H1 (cell line): ENCODE data around the gene FUT2. TPM values are rescaled to one million over a fixed set of nuclear protein-coding genes. Genes with fewer than 3 reads are reported as not detected.

Experiments
- CTCF ChIA-PET: fragments of 300-600 bp; sonication (Branson Sonifier 250); formaldehyde crosslinking; loops from one replicate; lab custom pipeline; 2021; ENCODE audit not compliant: partially characterized antibody; lab: Charles Lee
- POLR2A ChIA-PET: fragments of 300-600 bp; sonication (Branson Sonifier 250); formaldehyde crosslinking; loops from one replicate; lab custom pipeline; 2021; ENCODE audit warnings: inconsistent platforms; ENCODE audit not compliant: partially characterized antibody; lab: Charles Lee
- DNase-seq, 2 experiments: peaks; one replicate each; pipeline versions ENCODE4 v3.0.0 to v3.0.0-alpha.2; 2010 to 2022; ENCODE audit warnings: low spot score in 2 of 2, low read depth in 1 of 2, mixed read lengths in 1 of 2
- FAIRE-seq: peaks from 2 replicates; lab custom pipeline; 2011; peaks lifted over from hg19 to GRCh38; lab: Jason Lieb, UNC
- H2AFZ ChIP-seq: 2 replicates; pipeline ENCODE4 v1.8.1; 2012; ENCODE audit warnings: low read length, inconsistent platforms
- H2AK5ac ChIP-seq: 2 replicates; pipeline ENCODE4 v1.6.1; 2013; ENCODE audit warnings: low read depth, low read length
- H2BK120ac ChIP-seq: replicated peaks from 2 replicates; pipeline ENCODE3; 2013; ENCODE audit warnings: low read depth, low read length, inconsistent platforms
- H2BK12ac ChIP-seq: 2 replicates; pipeline ENCODE4 v1.6.1; 2013; ENCODE audit warnings: low read depth, low read length
- H2BK15ac ChIP-seq: 2 replicates; pipeline ENCODE4 v1.6.1; 2013; ENCODE audit warnings: low read length
- H2BK20ac ChIP-seq: 2 replicates; pipeline ENCODE4 v1.6.1; 2013; ENCODE audit warnings: low read length
- H2BK5ac ChIP-seq: 2 replicates; pipeline ENCODE4 v1.6.1; 2013; ENCODE audit warnings: low read depth, low read length
- H3K14ac ChIP-seq: 2 replicates; pipeline ENCODE4 v1.6.1; 2013; ENCODE audit warnings: inconsistent platforms; ENCODE audit not compliant: insufficient read length
- H3K18ac ChIP-seq: 2 replicates; pipeline ENCODE4 v1.6.1; 2013; ENCODE audit warnings: low read length; ENCODE audit errors: extremely low read depth
- H3K23ac ChIP-seq: 2 replicates; pipeline ENCODE4 v1.6.1; 2013; ENCODE audit warnings: inconsistent platforms; ENCODE audit not compliant: insufficient read length
- H3K23me2 ChIP-seq: 2 replicates; pipeline ENCODE4 v1.6.1; 2013; ENCODE audit warnings: low read depth, low read length
- H3K27ac ChIP-seq: 2 replicates; pipeline ENCODE4 v1.6.1; 2011; ENCODE audit warnings: low read depth, low read length, inconsistent platforms
- H3K27me3 ChIP-seq, 4 experiments: replicated peaks in 1 of 4; 1 replicate in 1 of 4; 2 replicates in 3 of 4; pipeline versions ENCODE4 v1.6.1 to v1.8.1; 2011 to 2013; ENCODE audit warnings: low read length in 3 of 4, mild to moderate bottlenecking in 3 of 4, inconsistent platforms in 2 of 4, mixed read lengths in 2 of 4, moderate library complexity in 1 of 4; ENCODE audit not compliant: control insufficient read depth in 3 of 4, insufficient read depth in 3 of 4; ENCODE audit errors: extremely low read depth in 1 of 4
- H3K36me3 ChIP-seq, 4 experiments: 2 replicates each; pipeline versions ENCODE4 v1.6.1 to v1.8.1; 2011 to 2013; ENCODE audit warnings: mild to moderate bottlenecking in 4 of 4, low read length in 3 of 4, moderate library complexity in 2 of 4, control low read depth in 1 of 4, inconsistent platforms in 1 of 4; ENCODE audit not compliant: insufficient read depth in 4 of 4, control insufficient read depth in 2 of 4
- H3K4ac ChIP-seq: replicated peaks from 2 replicates; pipeline ENCODE3; 2013; ENCODE audit warnings: low read length, low read depth, mixed read lengths, inconsistent platforms; ENCODE audit not compliant: insufficient read length
- H3K4me1 ChIP-seq, 4 experiments: replicated peaks in 1 of 4; 1 replicate in 1 of 4; 2 replicates in 3 of 4; pipeline versions ENCODE4 v1.6.1 to v1.8.1; 2011 to 2013; ENCODE audit warnings: low read length in 3 of 4, inconsistent platforms in 2 of 4, mixed read lengths in 1 of 4; ENCODE audit not compliant: insufficient read depth in 4 of 4, control insufficient read depth in 3 of 4
- H3K4me2 ChIP-seq, 2 experiments: 2 replicates each; pipeline versions ENCODE4 v1.6.1 to v1.8.1; 2011 to 2013; ENCODE audit warnings: low read depth in 2 of 2, low read length in 2 of 2, control low read depth in 1 of 2, inconsistent platforms in 1 of 2, mild to moderate bottlenecking in 1 of 2; ENCODE audit not compliant: insufficient read depth in 1 of 2
- H3K4me3 ChIP-seq, 4 experiments: fragments of 200-600, 300-600 bp in 1 of 4; sonication (generic), shearing (Covaris generic), sonication (Bioruptor Twin) in 1 of 4; 2 replicates each; pipeline versions ENCODE4 v1.5.1 to v1.8.1; 2011 to 2016; ENCODE audit warnings: low read length in 4 of 4, low read depth in 3 of 4, control low read depth in 2 of 4, inconsistent platforms in 2 of 4, mild to moderate bottlenecking in 2 of 4, mixed read lengths in 1 of 4, moderate library complexity in 1 of 4; ENCODE audit not compliant: insufficient read depth in 2 of 4; ENCODE audit errors: extremely low read depth in 1 of 4
- H3K56ac ChIP-seq: replicated peaks from 2 replicates; pipeline ENCODE3; 2013; ENCODE audit warnings: low read depth, mild to moderate bottlenecking, mixed read lengths, low read length, inconsistent platforms; ENCODE audit not compliant: insufficient read length
- H3K79me1 ChIP-seq: 2 replicates; pipeline ENCODE4 v1.6.1; 2013; ENCODE audit warnings: low read depth, low read length, control low read depth
- H3K79me2 ChIP-seq, 2 experiments: 2 replicates each; pipeline versions ENCODE4 v1.6.1 to v1.8.1; 2012 to 2013; ENCODE audit warnings: low read length in 2 of 2, mild to moderate bottlenecking in 2 of 2, inconsistent platforms in 1 of 2; ENCODE audit not compliant: insufficient read depth in 2 of 2, control insufficient read depth in 1 of 2
- H3K9ac ChIP-seq, 4 experiments: replicated peaks in 1 of 4; 1 replicate in 1 of 4; 2 replicates in 3 of 4; pipeline versions ENCODE4 v1.6.1 to v1.8.1; 2011 to 2013; ENCODE audit warnings: low read depth in 3 of 4, low read length in 3 of 4, control low read depth in 2 of 4, mild to moderate bottlenecking in 2 of 4, moderate library complexity in 2 of 4, inconsistent platforms in 1 of 4; ENCODE audit errors: extremely low read depth in 1 of 4
- H3K9me3 ChIP-seq, 2 experiments: 2 replicates each; pipeline versions ENCODE4 v1.6.1 to v1.8.1; 2012 to 2013; ENCODE audit warnings: mild to moderate bottlenecking in 2 of 2, moderate library complexity in 2 of 2, control low read depth in 1 of 2, inconsistent platforms in 1 of 2, low read depth in 1 of 2, low read length in 1 of 2, mixed read lengths in 1 of 2; ENCODE audit not compliant: insufficient read depth in 2 of 2
- H4K20me1 ChIP-seq, 2 experiments: replicated peaks in 1 of 2; 2 replicates each; pipeline versions ENCODE3 to v1.8.1; 2011 to 2013; ENCODE audit warnings: inconsistent platforms in 2 of 2, low read length in 2 of 2, mild to moderate bottlenecking in 1 of 2; ENCODE audit not compliant: insufficient read depth in 2 of 2, control insufficient read depth in 1 of 2
- H4K5ac ChIP-seq: 2 replicates; pipeline ENCODE4 v1.6.1; 2013; ENCODE audit warnings: low read length, low read depth, mixed read lengths, inconsistent platforms; ENCODE audit not compliant: insufficient read length
- H4K8ac ChIP-seq: 2 replicates; pipeline ENCODE4 v1.8.0; 2013; ENCODE audit warnings: mild to moderate bottlenecking, moderate library complexity, low read length, inconsistent platforms; ENCODE audit not compliant: insufficient read depth; ENCODE audit errors: extremely low read depth
- H4K91ac ChIP-seq: replicated peaks from 2 replicates; pipeline ENCODE3; 2013; ENCODE audit warnings: low read length, mixed read lengths, inconsistent platforms; ENCODE audit not compliant: insufficient read length
- BCL11A ChIP-seq, 2 experiments: IDR thresholded peaks; one replicate each; pipeline ENCODE4 v1.6.1; 2011; ENCODE audit warnings: low read depth in 2 of 2, low read length in 2 of 2, mild to moderate bottlenecking in 2 of 2
- CBX8 ChIP-seq: fragments of 300-800, 300-1000 bp; sonication (generic); IDR thresholded peaks from 2 replicates; pipeline ENCODE4 v1.7.1; 2016; ENCODE audit warnings: low read depth, low read length, borderline replicate concordance
- FOSL1 ChIP-seq: IDR thresholded peaks from 2 replicates; pipeline ENCODE4 v1.6.1; 2011; ENCODE audit warnings: mild to moderate bottlenecking, low read depth, low read length, moderate library complexity; ENCODE audit not compliant: insufficient read depth
- RXRA ChIP-seq: IDR thresholded peaks from 2 replicates; pipeline ENCODE4 v1.6.1; 2011; ENCODE audit warnings: low read depth, mild to moderate bottlenecking, low read length, moderate library complexity; ENCODE audit not compliant: insufficient read depth
- SAP30 ChIP-seq: fragments of 300-600 bp; sonication (generic); IDR thresholded peaks from 2 replicates; pipeline ENCODE4 v1.7.1; 2012; ENCODE audit warnings: low read length, moderate library complexity, mild to moderate bottlenecking, inconsistent platforms; ENCODE audit not compliant: insufficient read depth, insufficient replicate concordance
- TAF1 ChIP-seq: IDR thresholded peaks from 2 replicates; pipeline ENCODE4 v1.6.1; 2011; ENCODE audit warnings: mild to moderate bottlenecking, low read depth, low read length
- TAF7 ChIP-seq: optimal IDR thresholded peaks from 2 replicates; pipeline ENCODE3; 2011; ENCODE audit warnings: low read depth, mild to moderate bottlenecking, inconsistent platforms, low read length, moderate library complexity, borderline replicate concordance
- TCF12 ChIP-seq: IDR thresholded peaks from 2 replicates; pipeline ENCODE4 v1.6.1; 2011; ENCODE audit warnings: low read depth, mild to moderate bottlenecking, low read length
- WGBS, 2 experiments: shearing (Covaris generic) in 1 of 2; methylation state at CpG; one replicate each; pipeline versions ENCODE4 v1.1.6 to v1.1.7; 2013 to 2015; ENCODE audit warnings: low lambda C conversion rate in 2 of 2, mixed read lengths in 2 of 2, inconsistent platforms in 1 of 2, low coverage in 1 of 2, missing lambda C conversion rate in 1 of 2; ENCODE audit not compliant: insufficient replicate concordance in 2 of 2, insufficient coverage in 1 of 2, insufficient read length in 1 of 2; ENCODE audit errors: extremely low coverage in 1 of 2, missing lambda C conversion rate in 1 of 2; 5-methylcytosine and 5-hydroxymethylcytosine counted together
- polyA plus RNA-seq, 7 experiments: library from polyadenylated mRNA; depleted of rRNA in 3 of 7; stranded (reverse) in 5 of 7; unstranded in 2 of 7; fragments of >200 nt in 5 of 7; fragments of 200-250 nt in 2 of 7; gene quantifications; 1 replicate in 5 of 7; 2 replicates in 1 of 7; 4 replicates in 1 of 7; pipeline versions ENCODE4 v1.2.1 to v1.2.3, GENCODE V29; 2011 to 2013; ENCODE audit warnings: missing spikeins in 2 of 7, mixed read lengths in 2 of 7
- total RNA-seq: library from RNA; stranded (reverse); fragmentation: NEBNext Ultra II Directional; extraction: Animal tissue kit (Norgen Biotek cat#: 25700); gene quantifications from 2 replicates; pipeline ENCODE4 v1.2.1, GENCODE V29; 2021
- TF ChIP-seq, protein P1 (sequence below): IDR thresholded peaks from 2 replicates; pipeline ENCODE4 v1.6.1; 2012; ENCODE audit warnings: inconsistent platforms
- TF ChIP-seq, protein P2 (sequence below), 3 experiments: IDR thresholded peaks; 1 replicate in 2 of 3; 2 replicates in 1 of 3; pipeline versions ENCODE4 v1.5.1 to v1.6.1; 2011; ENCODE audit warnings: low read length in 3 of 3, mild to moderate bottlenecking in 3 of 3, inconsistent platforms in 2 of 3, low read depth in 1 of 3, moderate library complexity in 1 of 3; ENCODE audit not compliant: insufficient read depth in 1 of 3; ENCODE audit errors: control extremely low read depth in 1 of 3

Gene FUT2
- total and polyA plus RNA-seq, 2 of the 8 experiments (the other 6 are each of a cell fraction or from before 2014, with no cell fraction given), result 5.0 to 5.6 TPM

DNA sequence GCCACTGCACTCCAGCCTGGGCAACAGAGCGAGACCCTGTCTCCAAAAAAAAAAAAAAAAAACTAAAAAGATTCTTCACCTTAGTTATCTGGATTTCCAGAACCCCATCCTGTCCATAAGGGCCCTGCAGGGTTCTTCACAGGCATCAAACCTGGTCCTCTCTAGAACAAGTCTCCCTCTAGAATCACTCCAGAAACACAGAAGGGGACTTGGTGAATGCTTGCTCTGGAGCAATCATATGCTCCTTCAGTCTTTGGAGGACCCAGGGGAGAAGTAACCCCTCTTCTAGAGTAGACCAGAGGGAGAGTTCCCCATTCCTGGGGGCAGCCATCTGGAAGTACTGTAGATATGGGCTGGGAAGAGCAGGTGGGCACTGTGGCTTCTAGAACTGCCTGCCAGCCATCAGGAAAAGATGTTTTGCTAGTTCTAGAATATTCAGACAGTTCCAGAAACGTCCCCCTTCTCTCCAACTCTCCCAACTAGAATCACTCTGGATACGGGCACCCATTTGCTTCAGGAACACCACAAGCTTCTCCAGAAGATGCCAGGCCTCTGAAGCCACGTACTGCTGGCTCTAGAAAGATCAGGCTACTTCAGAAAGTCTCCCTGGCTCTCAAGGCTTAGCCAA lies 53.9 kb downstream of the FUT2 start:
- H4K5ac ChIP-seq, result no peak overlapping the region
- no peak overlapping the region for H3K14ac ChIP-seq
- no peak overlapping the region for H3K9ac ChIP-seq
- no peaks in the 10 kb centered on the region for H3K9me3 ChIP-seq
- no peak overlapping the region for H3K23ac ChIP-seq
- no peak overlapping the region for H3K27ac ChIP-seq
- WGBS, 2 experiments, result 87% methylated on average over 4 of the region's 4 CpGs; no CpG with 5 or more reads in 1 of the 2 experiments
- no peak overlapping the region for H2BK12ac ChIP-seq
- H3K18ac ChIP-seq, result no peak overlapping the region
- no peak overlapping the region for H2BK120ac ChIP-seq
- no peak overlapping the region for H2BK5ac ChIP-seq
- no peak overlapping the region for H3K4me3 ChIP-seq
- H2BK15ac ChIP-seq, result no peak overlapping the region
- H4K20me1 ChIP-seq, result peaks cover 3 to 7% of the 10 kb centered on the region in 2 experiments
- peaks cover 14% of the 10 kb centered on the region for H3K79me1 ChIP-seq
- H2AK5ac ChIP-seq, result no peak overlapping the region
- peaks cover 3 to 27% of the 10 kb centered on the region in 2 experiments; a peak in 3 of 4 replicates for H3K79me2 ChIP-seq
- ChIA-PET CTCF (no interaction called here), POLR2A (interaction anchor here (1.5 to 5.6 kb wide), 4 partner anchors 9 to 53 kb away, joined by 9 to 30 read pairs (median 10); partner anchors contain the start of gene FUT2)
- H3K4ac ChIP-seq, result no peak overlapping the region
- no peak overlapping the region for H3K56ac ChIP-seq
- H2AFZ ChIP-seq, result no peak overlapping the region
- DNase-seq (no peak), FAIRE-seq (no peak)
- peaks cover 15% of the 10 kb centered on the region for H3K23me2 ChIP-seq
- peaks cover 11 to 30% (median 15%) of the 10 kb centered on the region in 4 experiments for H3K36me3 ChIP-seq
- H3K27me3 ChIP-seq, result no peaks in the 10 kb centered on the region
- no peak overlapping the region for H4K91ac ChIP-seq
- no peak overlapping the region for H4K8ac ChIP-seq
- H3K4me1 ChIP-seq, result peaks cover 8 to 11% (median 10%) of the 10 kb centered on the region in 4 experiments
- H3K4me2 ChIP-seq, result no peak overlapping the region; a peak in 1 of 4 replicates
- no peak overlapping the region for H2BK20ac ChIP-seq
- TF ChIP-seq, protein P1, sequence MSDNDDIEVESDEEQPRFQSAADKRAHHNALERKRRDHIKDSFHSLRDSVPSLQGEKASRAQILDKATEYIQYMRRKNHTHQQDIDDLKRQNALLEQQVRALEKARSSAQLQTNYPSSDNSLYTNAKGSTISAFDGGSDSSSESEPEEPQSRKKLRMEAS, result no peak
- TF ChIP-seq TCF12 (no peak), RXRA (no peak), BCL11A (IDR thresholded peaks at IDR 0.05; ENCODE audit: low read depth in 2 of 2, low read length in 2 of 2) (no peak), SAP30 (no peak), TAF7 (no peak), FOSL1 (no peak), TAF1 (no peak), CBX8 (no peak)
- TF ChIP-seq, protein P2, sequence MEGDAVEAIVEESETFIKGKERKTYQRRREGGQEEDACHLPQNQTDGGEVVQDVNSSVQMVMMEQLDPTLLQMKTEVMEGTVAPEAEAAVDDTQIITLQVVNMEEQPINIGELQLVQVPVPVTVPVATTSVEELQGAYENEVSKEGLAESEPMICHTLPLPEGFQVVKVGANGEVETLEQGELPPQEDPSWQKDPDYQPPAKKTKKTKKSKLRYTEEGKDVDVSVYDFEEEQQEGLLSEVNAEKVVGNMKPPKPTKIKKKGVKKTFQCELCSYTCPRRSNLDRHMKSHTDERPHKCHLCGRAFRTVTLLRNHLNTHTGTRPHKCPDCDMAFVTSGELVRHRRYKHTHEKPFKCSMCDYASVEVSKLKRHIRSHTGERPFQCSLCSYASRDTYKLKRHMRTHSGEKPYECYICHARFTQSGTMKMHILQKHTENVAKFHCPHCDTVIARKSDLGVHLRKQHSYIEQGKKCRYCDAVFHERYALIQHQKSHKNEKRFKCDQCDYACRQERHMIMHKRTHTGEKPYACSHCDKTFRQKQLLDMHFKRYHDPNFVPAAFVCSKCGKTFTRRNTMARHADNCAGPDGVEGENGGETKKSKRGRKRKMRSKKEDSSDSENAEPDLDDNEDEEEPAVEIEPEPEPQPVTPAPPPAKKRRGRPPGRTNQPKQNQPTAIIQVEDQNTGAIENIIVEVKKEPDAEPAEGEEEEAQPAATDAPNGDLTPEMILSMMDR (IDR thresholded peaks at IDR 0.05; ENCODE audit: control extremely low read depth in 1 of 3, insufficient read depth in 1 of 3, low read depth in 1 of 3, low read length in 3 of 3), result no peak
